CD4-positive, alpha-beta memory T cell (primary cell): ENCODE data around the gene RHOJ. TPM values are rescaled to one million over a fixed set of nuclear protein-coding genes. Genes with fewer than 3 reads are reported as not detected.
"Not testable (repeated sequence)": the region's sequence is repeated elsewhere in the genome, so short reads cannot be mapped to it uniquely, and the experiment has no call there.

Experiments
- CTCF ChIA-PET: fragments of 350-600 bp; sonication (Branson Sonifier 250); formaldehyde crosslinking; loops from one replicate; lab custom pipeline; 2021; ENCODE audit warnings: inconsistent platforms; ENCODE audit not compliant: partially characterized antibody; lab: Charles Lee
- POLR2A ChIA-PET: fragments of 350-600 bp; sonication (Branson Sonifier 250); formaldehyde crosslinking; loops from one replicate; lab custom pipeline; 2021; ENCODE audit not compliant: partially characterized antibody; lab: Charles Lee
- DNase-seq, 5 donors: peaks; one replicate each; pipeline versions ENCODE4 v3.0.0 to v3.0.0-alpha.2; 2020 to 2022; ENCODE audit warnings: mixed read lengths in 1 of 5
- H3K27ac ChIP-seq: one replicate; pipeline ENCODE4 v1.7.0; 2013; ENCODE audit warnings: low read depth, low read length
- H3K27me3 ChIP-seq: 2 replicates; pipeline ENCODE4 v1.7.0; 2013; ENCODE audit warnings: mild to moderate bottlenecking, low read length, moderate library complexity; ENCODE audit not compliant: insufficient read depth
- H3K36me3 ChIP-seq: 2 replicates; pipeline ENCODE4 v1.7.0; 2013; ENCODE audit warnings: mild to moderate bottlenecking, low read length, moderate library complexity; ENCODE audit not compliant: insufficient read depth
- H3K4me1 ChIP-seq: 2 replicates; pipeline ENCODE4 v1.7.0; 2013; ENCODE audit warnings: mild to moderate bottlenecking, low read length, moderate library complexity; ENCODE audit not compliant: insufficient read depth
- H3K4me3 ChIP-seq, 2 donors: one replicate each; pipeline ENCODE4 v1.7.0; 2013; ENCODE audit warnings: low read length in 2 of 2, mild to moderate bottlenecking in 1 of 2
- H3K9me3 ChIP-seq, 2 donors: one replicate each; pipeline ENCODE4 v1.7.0; 2013; ENCODE audit warnings: low read length in 2 of 2, control low read depth in 1 of 2; ENCODE audit not compliant: control insufficient read depth in 1 of 2
- H3K27ac Mint-ChIP-seq, 7 donors: one replicate each; pipeline ENCODE4 v1.8.0; 2020 to 2021; ENCODE audit warnings: mixed read lengths in 7 of 7, mild to moderate bottlenecking in 6 of 7, inconsistent platforms in 3 of 7, moderate library complexity in 3 of 7
- H3K27me3 Mint-ChIP-seq, 2 donors: one replicate each; pipeline ENCODE4 v1.8.0; 2020 to 2021; ENCODE audit warnings: mixed read lengths in 2 of 2
- H3K36me3 Mint-ChIP-seq, 2 donors: one replicate each; pipeline ENCODE4 v1.8.0; 2020 to 2021; ENCODE audit warnings: mixed read lengths in 2 of 2, inconsistent platforms in 1 of 2, mild to moderate bottlenecking in 1 of 2
- H3K4me1 Mint-ChIP-seq, 4 donors: one replicate each; pipeline ENCODE4 v1.8.0; 2020 to 2021; ENCODE audit warnings: mixed read lengths in 4 of 4, mild to moderate bottlenecking in 1 of 4
- H3K4me3 Mint-ChIP-seq, 8 donors: one replicate each; pipeline ENCODE4 v1.8.0; 2020 to 2021; ENCODE audit warnings: mixed read lengths in 8 of 8, mild to moderate bottlenecking in 7 of 8, moderate library complexity in 6 of 8, inconsistent platforms in 3 of 8
- H3K9me3 Mint-ChIP-seq, 8 donors: one replicate each; pipeline ENCODE4 v1.8.0; 2020 to 2021; ENCODE audit warnings: mixed read lengths in 8 of 8, mild to moderate bottlenecking in 5 of 8, inconsistent platforms in 3 of 8, moderate library complexity in 1 of 8
- intact Hi-C: fragments of 100-400 bp; cut with micrococcal nuclease; formaldehyde crosslinking; loops from one replicate; pipeline ENCODE4 v1.15.1; 2023
- polyA plus RNA-seq, 2 donors: library from polyadenylated mRNA; unstranded; fragments of 300-500 nt; fragmentation: Illumina TruSeq; gene quantifications; one replicate each; pipeline ENCODE4 v1.2.3, GENCODE V29; 2021
- total RNA-seq, 2 experiments: library from RNA; stranded (reverse); gene quantifications; one replicate each; pipeline ENCODE4 v1.2.3, GENCODE V29; 2021

RHOJ gene
- total and polyA plus RNA-seq, 4 experiments from 2014 or later, result not detected

DNA sequence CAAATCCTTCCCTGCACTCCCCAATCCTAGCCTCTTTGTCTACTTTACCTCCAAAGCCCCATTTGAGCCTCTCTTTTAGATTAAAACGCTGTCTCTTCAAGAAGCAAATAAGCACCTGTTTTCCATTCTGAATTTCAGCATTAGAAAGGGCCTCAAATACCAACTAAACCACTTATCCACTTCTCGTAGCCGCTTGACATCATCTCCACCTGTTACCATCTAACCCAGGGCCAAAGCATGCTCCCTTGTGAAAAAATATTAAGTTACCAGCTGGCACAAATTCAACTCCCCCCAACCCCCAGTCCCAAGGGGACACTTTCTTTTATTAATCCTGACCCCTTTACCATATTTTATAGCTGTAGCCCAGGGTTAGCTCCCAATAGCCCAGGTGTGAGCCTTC lies 71.4 kb downstream of the RHOJ start:
- no peak for DNase-seq
- Mint-ChIP-seq H3K36me3 (no peaks in the 10 kb centered on the region), H3K27me3 (peaks cover 0 to 2% of the 10 kb centered on the region in 2 donors), H3K4me1 (no peaks in the 10 kb centered on the region), H3K27ac (no peak overlapping the region), H3K9me3 (no peaks in the 10 kb centered on the region), H3K4me3 (no peak overlapping the region)
- H3K4me3 ChIP-seq, result no peak overlapping the region
- H3K27ac ChIP-seq, result no peak overlapping the region
- ChIA-PET POLR2A (no interaction called here), CTCF (interaction anchor here (0.9 kb wide), 1 partner anchor 20 kb away, joined by 3 read pairs; no protein-coding TSS in a partner anchor)
- H3K27me3 ChIP-seq, result no peaks in the 10 kb centered on the region
- intact Hi-C loops, result no loop called here
- no peaks in the 10 kb centered on the region for H3K9me3 ChIP-seq
- H3K36me3 ChIP-seq, result no peaks in the 10 kb centered on the region
- no peaks in the 10 kb centered on the region for H3K4me1 ChIP-seq

DNA sequence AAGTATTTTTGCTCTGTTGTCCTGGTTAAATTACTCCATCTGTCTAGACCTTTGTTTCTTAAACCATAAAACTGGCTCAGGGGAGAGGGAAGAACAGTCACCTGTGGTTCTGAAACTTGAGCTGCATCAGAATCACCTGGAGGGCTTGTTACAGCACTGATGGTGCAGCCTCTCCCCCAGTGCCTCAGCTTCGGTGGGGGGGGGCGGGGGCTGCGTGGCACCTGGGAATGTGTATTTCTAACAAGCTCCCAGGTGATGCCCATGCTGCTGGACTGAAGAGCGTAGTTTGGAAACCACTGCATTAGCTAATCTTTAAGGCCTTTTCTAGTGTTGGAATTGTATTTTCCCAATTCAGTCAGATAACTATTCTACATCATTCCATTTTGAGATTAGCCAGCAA lies 71.8 kb downstream of the RHOJ start:
- Histone ChIP-seq H3K27ac (no peak overlapping the region), H3K4me3 (no peak overlapping the region), H3K27me3 (no peaks in the 10 kb centered on the region), H3K36me3 (no peaks in the 10 kb centered on the region), H3K9me3 (no peaks in the 10 kb centered on the region), H3K4me1 (no peaks in the 10 kb centered on the region)
- POLR2A ChIA-PET, result no interaction called here
- no peak overlapping the region for H3K27ac Mint-ChIP-seq
- no peak for DNase-seq
- H3K27me3 Mint-ChIP-seq, result peaks cover 0 to 6% of the 10 kb centered on the region in 2 donors
- H3K4me3 Mint-ChIP-seq, result no peak overlapping the region
- no peaks in the 10 kb centered on the region for H3K9me3 Mint-ChIP-seq
- no peaks in the 10 kb centered on the region for H3K4me1 Mint-ChIP-seq
- intact Hi-C loops, result no loop called here
- CTCF ChIA-PET, result interaction anchor here (0.9 kb wide), 1 partner anchor 20 kb away, joined by 3 read pairs; no protein-coding TSS in a partner anchor
- H3K36me3 Mint-ChIP-seq, result no peaks in the 10 kb centered on the region

DNA sequence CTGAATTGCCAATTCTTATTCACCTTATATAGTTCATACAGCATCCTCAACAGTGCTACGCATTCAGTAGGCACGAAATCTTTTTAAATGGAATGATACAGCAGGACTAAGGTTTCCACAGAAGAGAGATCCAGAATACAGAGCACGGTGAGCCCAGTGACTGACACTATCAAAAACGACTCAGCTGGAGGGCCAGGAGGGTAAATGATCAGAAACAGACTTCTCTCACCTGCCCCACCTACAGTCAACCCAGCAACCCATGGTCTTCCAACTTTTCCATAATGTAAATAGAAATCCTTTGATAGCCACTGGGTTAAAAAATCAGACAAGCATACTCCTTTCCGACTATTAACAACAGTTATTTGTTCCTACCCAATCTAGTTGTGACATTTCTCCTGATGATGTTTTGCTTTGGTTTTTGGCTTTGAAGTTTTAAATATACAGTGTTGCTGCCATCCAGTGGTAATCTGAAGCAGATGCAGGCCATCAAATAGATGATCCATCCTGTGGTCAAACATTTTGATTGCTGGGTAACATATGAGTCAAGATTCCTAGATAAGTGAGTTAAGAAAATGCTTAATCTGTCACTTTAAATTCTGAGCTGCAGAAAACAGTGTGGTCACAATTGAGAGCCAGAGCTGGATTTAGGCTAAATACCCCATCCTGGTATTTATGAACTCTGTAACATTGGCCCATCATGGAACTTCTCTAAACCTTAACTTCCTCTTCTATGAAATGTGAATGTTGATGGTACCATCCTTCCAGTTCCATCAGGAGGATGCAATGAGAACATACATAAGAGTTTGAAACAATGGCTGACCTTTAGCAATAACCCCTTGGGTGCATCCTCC lies 72.5 kb downstream of the RHOJ start:
- intact Hi-C loops, result no loop called here
- peaks cover 0 to 7% of the 10 kb centered on the region in 2 donors for H3K27me3 Mint-ChIP-seq
- H3K27ac Mint-ChIP-seq, result no peak overlapping the region
- ChIA-PET CTCF (interaction anchor here (1.6 kb wide), 1 partner anchor 10 kb away, joined by 5 read pairs; no protein-coding TSS in a partner anchor), POLR2A (no interaction called here)
- Histone ChIP-seq H3K27me3 (no peaks in the 10 kb centered on the region), H3K27ac (no peak overlapping the region), H3K4me1 (no peaks in the 10 kb centered on the region), H3K36me3 (no peaks in the 10 kb centered on the region), H3K4me3 (no peak overlapping the region), H3K9me3 (no peaks in the 10 kb centered on the region)
- no peak overlapping the region for H3K4me3 Mint-ChIP-seq
- no peaks in the 10 kb centered on the region for H3K36me3 Mint-ChIP-seq
- peak in 4 of 5 donors; percentile 4 to 15 (median 8) for DNase-seq
- no peaks in the 10 kb centered on the region for H3K9me3 Mint-ChIP-seq
- no peaks in the 10 kb centered on the region for H3K4me1 Mint-ChIP-seq

DNA sequence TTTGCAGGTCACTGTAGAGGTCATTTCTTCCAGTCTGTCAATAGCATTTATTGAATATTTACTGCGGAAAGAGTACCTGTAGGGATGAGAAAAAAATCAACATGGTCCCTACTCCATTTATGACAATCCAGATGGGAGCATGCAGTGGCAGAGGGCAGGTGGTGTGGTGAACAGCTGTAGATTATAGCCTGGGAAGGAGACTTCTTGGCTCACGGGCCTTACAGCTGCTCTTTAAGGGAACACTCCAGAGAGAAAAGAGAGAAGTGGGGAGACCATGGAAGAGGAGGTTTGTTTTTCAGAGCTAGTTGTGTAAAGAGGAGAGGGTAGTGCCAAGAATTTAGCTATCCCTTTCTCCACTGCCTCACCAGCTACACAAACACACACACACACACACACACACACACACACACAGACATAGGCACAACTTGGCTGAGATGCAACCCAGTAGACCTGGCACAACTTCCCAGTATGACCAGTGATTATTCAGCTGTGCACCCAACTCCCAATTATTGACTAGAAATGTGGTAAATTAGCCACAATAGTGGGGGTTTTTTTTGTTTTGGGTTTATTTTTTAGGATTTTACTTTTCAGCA lies 73.4 kb downstream of the RHOJ start:
- ChIA-PET POLR2A (no interaction called here), CTCF (interaction anchor here (1.6 kb wide), 1 partner anchor 9 kb away, joined by 5 read pairs; no protein-coding TSS in a partner anchor)
- Mint-ChIP-seq H3K9me3 (no peaks in the 10 kb centered on the region), H3K36me3 (no peaks in the 10 kb centered on the region), H3K4me1 (no peaks in the 10 kb centered on the region), H3K27me3 (peaks cover 0 to 7% of the 10 kb centered on the region in 2 donors), H3K4me3 (no peak overlapping the region), H3K27ac (no peak overlapping the region)
- H3K4me3 ChIP-seq, result no peak overlapping the region
- no peaks in the 10 kb centered on the region for H3K27me3 ChIP-seq
- DNase-seq, result no peak
- intact Hi-C loops, result no loop called here
- H3K9me3 ChIP-seq, result no peaks in the 10 kb centered on the region
- H3K36me3 ChIP-seq, result no peaks in the 10 kb centered on the region
- H3K27ac ChIP-seq, result no peak overlapping the region
- no peaks in the 10 kb centered on the region for H3K4me1 ChIP-seq

DNA sequence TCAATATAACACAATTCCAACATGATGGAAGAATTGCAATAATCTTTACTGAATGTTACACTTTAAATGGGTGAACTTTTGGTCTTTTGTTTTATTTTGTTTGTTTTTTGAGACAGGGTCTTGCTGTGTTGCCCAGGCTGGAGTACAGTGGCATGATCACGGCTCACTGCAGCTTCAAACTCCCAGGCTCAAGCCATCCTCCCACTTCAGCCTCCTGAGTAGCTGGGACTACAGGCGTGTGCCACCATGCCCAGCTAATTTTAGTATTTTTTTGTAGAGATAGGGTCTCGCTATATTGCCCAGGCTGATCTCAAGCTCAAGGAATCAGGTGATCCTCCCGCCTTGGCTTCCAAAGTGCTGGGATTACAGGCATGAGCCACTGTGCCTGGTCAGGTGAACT lies 75.7 kb downstream of the RHOJ start:
- CTCF ChIA-PET, result not testable (repeated sequence)

DNA sequence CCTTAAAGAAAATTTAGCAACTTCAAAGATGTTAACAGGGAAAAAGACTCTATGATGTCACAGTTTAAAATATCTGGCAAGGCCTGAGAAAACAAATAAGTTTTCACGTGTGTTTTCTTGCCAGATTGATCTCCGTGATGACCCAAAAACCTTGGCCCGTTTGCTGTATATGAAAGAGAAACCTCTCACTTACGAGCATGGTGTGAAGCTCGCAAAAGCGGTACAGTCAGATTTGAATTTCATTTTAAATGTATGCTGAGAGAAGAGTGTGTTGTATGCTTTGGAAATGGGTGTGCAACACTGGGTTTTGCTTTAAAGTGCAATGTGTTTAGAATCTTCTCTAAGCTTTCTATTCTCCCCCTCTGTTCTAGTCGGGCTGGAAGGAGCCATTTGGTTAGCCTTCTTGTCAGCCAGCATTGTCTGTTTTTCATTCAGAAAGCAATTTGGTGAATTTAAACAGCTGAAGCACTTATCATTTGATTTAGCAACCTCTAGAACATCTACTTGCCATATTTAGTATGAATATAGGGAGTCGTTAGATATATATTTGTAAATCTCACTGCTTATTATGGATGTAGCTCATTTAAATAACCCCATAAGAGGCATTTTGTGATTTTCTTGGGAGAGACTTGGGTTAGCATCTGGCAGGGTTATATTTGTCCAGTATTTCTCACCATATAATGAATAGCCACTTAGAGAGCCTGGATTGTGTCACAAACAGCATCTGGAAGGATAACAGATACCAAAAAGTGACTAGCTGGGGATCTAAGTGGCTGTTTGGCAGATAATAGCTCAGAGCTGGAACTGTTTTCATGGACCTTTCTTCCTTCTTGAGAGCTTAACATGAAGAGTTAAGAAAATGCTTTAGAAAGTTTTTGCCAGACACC lies 79.0 kb downstream of the RHOJ start:
- H3K27ac Mint-ChIP-seq, result no peak overlapping the region
- no peak overlapping the region for H3K27ac ChIP-seq
- ChIA-PET CTCF (interaction anchor here (1.0 to 1.3 kb wide), 2 partner anchors 9 to 45 kb away, joined by 3 read pairs; no protein-coding TSS in a partner anchor), POLR2A (no interaction called here)
- no peak overlapping the region for H3K4me3 ChIP-seq
- H3K4me3 Mint-ChIP-seq, result no peak overlapping the region
- no peaks in the 10 kb centered on the region for H3K9me3 Mint-ChIP-seq
- intact Hi-C loops, result no loop called here
- DNase-seq, result no peak
- H3K4me1 Mint-ChIP-seq, result no peaks in the 10 kb centered on the region
- peaks cover 0 to 5% of the 10 kb centered on the region in 2 donors for H3K27me3 Mint-ChIP-seq
- no peaks in the 10 kb centered on the region for H3K4me1 ChIP-seq
- no peaks in the 10 kb centered on the region for H3K9me3 ChIP-seq
- no peaks in the 10 kb centered on the region for H3K27me3 ChIP-seq
- no peaks in the 10 kb centered on the region for H3K36me3 ChIP-seq
- H3K36me3 Mint-ChIP-seq, result no peaks in the 10 kb centered on the region

More for the DNA sequence above, 75.7 kb downstream of the RHOJ start:
- intact Hi-C loops, H3K4me3 ChIP-seq, H3K27me3 Mint-ChIP-seq, POLR2A ChIA-PET, H3K36me3 ChIP-seq, H3K27me3 ChIP-seq, H3K36me3 Mint-ChIP-seq, H3K4me1 Mint-ChIP-seq, H3K27ac Mint-ChIP-seq, H3K4me3 Mint-ChIP-seq, H3K4me1 ChIP-seq, H3K27ac ChIP-seq, H3K9me3 Mint-ChIP-seq, H3K9me3 ChIP-seq, DNase-seq: not testable (repeated sequence)

DNA sequence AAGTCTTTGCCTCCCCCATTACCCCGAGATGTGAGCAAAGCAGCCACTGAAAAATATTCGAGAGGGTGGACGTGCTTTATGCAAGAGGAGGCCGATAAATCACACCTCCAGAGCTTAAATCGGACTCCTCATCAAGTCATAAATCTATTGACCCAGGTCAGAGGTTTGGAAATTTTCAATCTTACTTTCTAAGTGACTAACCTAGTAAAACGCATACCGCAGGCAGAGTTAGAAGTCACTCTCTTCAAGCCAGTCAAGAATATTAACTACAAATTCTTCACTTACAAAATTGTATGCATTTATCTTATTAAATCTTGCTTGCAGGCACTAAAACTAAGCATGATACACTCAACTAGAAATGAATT lies 79.6 kb downstream of the RHOJ start:
- Mint-ChIP-seq H3K36me3 (no peaks in the 10 kb centered on the region), H3K27me3 (peaks cover 0 to 6% of the 10 kb centered on the region in 2 donors), H3K4me1 (no peaks in the 10 kb centered on the region), H3K9me3 (no peaks in the 10 kb centered on the region), H3K27ac (no peak overlapping the region), H3K4me3 (no peak overlapping the region)
- Histone ChIP-seq H3K9me3 (no peaks in the 10 kb centered on the region), H3K4me3 (no peak overlapping the region), H3K27ac (no peak overlapping the region), H3K27me3 (no peaks in the 10 kb centered on the region), H3K4me1 (no peaks in the 10 kb centered on the region), H3K36me3 (no peaks in the 10 kb centered on the region)
- DNase-seq, result no peak
- ChIA-PET CTCF (interaction anchor here (1.0 to 1.3 kb wide), 2 partner anchors 9 to 45 kb away, joined by 3 read pairs; no protein-coding TSS in a partner anchor), POLR2A (no interaction called here)
- intact Hi-C loops, result no loop called here
